SK-N-MC (cell line): ENCODE data around the gene NPEPL1.

Source experiments
- DNase-seq: peaks from one replicate; pipeline ENCODE4 v3.0.0-alpha.2; 2011; ENCODE audit warnings: low read depth, low spot score
- H3K27ac ChIP-seq: fragments of 200-600 bp; sonication (generic); 2 replicates; pipeline ENCODE4 v1.5.1; 2016; ENCODE audit warnings: mixed run types
- H3K36me3 ChIP-seq: fragments of 200-600 bp; sonication (generic); 2 replicates; pipeline ENCODE4 v1.6.1; 2017; ENCODE audit warnings: antibody characterized with exemption, low read length, mixed read lengths; ENCODE audit not compliant: insufficient read depth
- H3K4me3 ChIP-seq: fragments of 200-600 bp; sonication (generic); 2 replicates; pipeline ENCODE4 v1.5.1; 2016
- H3K9ac ChIP-seq: fragments of 200-600 bp; sonication (generic); 2 replicates; pipeline ENCODE4 v1.8.0; 2017; ENCODE audit warnings: mixed run types, mixed read lengths; ENCODE audit not compliant: insufficient read length
- H3K9me3 ChIP-seq: fragments of 200-600 bp; sonication (generic); 2 replicates; pipeline ENCODE4 v1.6.1; 2017; ENCODE audit warnings: low read depth, mild to moderate bottlenecking, antibody characterized with exemption, low read length, moderate library complexity, mixed read lengths
- EZH2 ChIP-seq: fragments of 200-600 bp; sonication (generic); IDR thresholded peaks from one replicate; pipeline ENCODE4 v1.6.1; 2017; ENCODE audit warnings: antibody characterized with exemption
- FOXP2 ChIP-seq: optimal IDR thresholded peaks from 2 replicates; pipeline ENCODE3; 2011; ENCODE audit warnings: mild to moderate bottlenecking, moderate library complexity; ENCODE audit not compliant: insufficient read depth; ENCODE audit errors: extremely low read length, control extremely low read depth
- POLR2AphosphoS5 ChIP-seq: IDR thresholded peaks from 2 replicates; pipeline ENCODE4 v1.6.1; 2012; ENCODE audit warnings: mild to moderate bottlenecking, low read depth, low read length, borderline replicate concordance

Gene NPEPL1

GRCh38 chr20:58698741-58699622 lies 6.4 kb downstream of the NPEPL1 start:
- Histone ChIP-seq H3K36me3 (peaks cover 3% of the 10 kb centered on the region; the same call in 1 of the 2 replicates), H3K4me3 (no peak overlapping the region), H3K27ac (no peak overlapping the region), H3K9ac (no peak overlapping the region), H3K9me3 (no peaks in the 10 kb centered on the region)
- no peak for DNase-seq
- TF ChIP-seq EZH2 (no peak), POLR2AphosphoS5 (no peak), FOXP2 (no peak)

GRCh38 chr20:58699623-58700107 lies 7.1 kb downstream of the NPEPL1 start:
- Histone ChIP-seq H3K27ac (no peak overlapping the region), H3K36me3 (peaks cover 3% of the 10 kb centered on the region; the same call in 1 of the 2 replicates), H3K9ac (no peak overlapping the region), H3K9me3 (no peaks in the 10 kb centered on the region), H3K4me3 (no peak overlapping the region)
- no peak for TF ChIP-seq POLR2AphosphoS5
- TF ChIP-seq EZH2: no peak
- TF ChIP-seq FOXP2: no peak
- no peak for DNase-seq

GRCh38 chr20:58700121-58700821 lies 7.7 kb downstream of the NPEPL1 start:
- no peak for TF ChIP-seq EZH2
- TF ChIP-seq POLR2AphosphoS5: no peak
- no peak for TF ChIP-seq FOXP2
- no peak overlapping the region for H3K9ac ChIP-seq
- no peak for DNase-seq
- no peaks in the 10 kb centered on the region for H3K9me3 ChIP-seq
- H3K4me3 ChIP-seq: no peak overlapping the region
- H3K27ac ChIP-seq: no peak overlapping the region
- H3K36me3 ChIP-seq: peaks cover 3% of the 10 kb centered on the region; the same call in 1 of the 2 replicates

GRCh38 chr20:58700823-58701222 lies 8.2 kb downstream of the NPEPL1 start:
- Histone ChIP-seq H3K9me3 (no peaks in the 10 kb centered on the region), H3K27ac (no peak overlapping the region), H3K4me3 (no peak overlapping the region), H3K36me3 (peaks cover 3% of the 10 kb centered on the region; the same call in 1 of the 2 replicates), H3K9ac (no peak overlapping the region)
- DNase-seq: no peak
- TF ChIP-seq EZH2: no peak

GRCh38 chr20:58701431-58702160 lies 9.0 kb downstream of the NPEPL1 start:
- no peak overlapping the region for H3K9ac ChIP-seq
- TF ChIP-seq FOXP2: no peak
- TF ChIP-seq EZH2: no peak
- no peak for TF ChIP-seq POLR2AphosphoS5
- peaks cover 3% of the 10 kb centered on the region; the same call in 1 of the 2 replicates for H3K36me3 ChIP-seq
- DNase-seq: no peak
- no peak overlapping the region for H3K4me3 ChIP-seq
- H3K27ac ChIP-seq: no peak overlapping the region
- H3K9me3 ChIP-seq: no peaks in the 10 kb centered on the region

GRCh38 chr20:58702161-58702510 lies 9.5 kb downstream of the NPEPL1 start:
- no peak overlapping the region for H3K9ac ChIP-seq
- DNase-seq: no peak
- no peak overlapping the region for H3K4me3 ChIP-seq
- no peaks in the 10 kb centered on the region for H3K9me3 ChIP-seq
- TF ChIP-seq FOXP2 (no peak), EZH2 (no peak)
- H3K36me3 ChIP-seq: peaks cover 3% of the 10 kb centered on the region; the same call in 1 of the 2 replicates
- no peak overlapping the region for H3K27ac ChIP-seq

GRCh38 chr20:58702859-58703648 lies 10.5 kb downstream of the NPEPL1 start:
- H3K36me3 ChIP-seq: peaks cover 3% of the 10 kb centered on the region; the same call in 1 of the 2 replicates
- no peak overlapping the region for H3K9ac ChIP-seq
- H3K27ac ChIP-seq: no peak overlapping the region
- no peaks in the 10 kb centered on the region for H3K9me3 ChIP-seq
- H3K4me3 ChIP-seq: no peak overlapping the region
- TF ChIP-seq EZH2 (no peak), FOXP2 (no peak), POLR2AphosphoS5 (no peak)
- no peak for DNase-seq
